ENCODE measurements around the gene WDR5. TPM values are rescaled to one million over a fixed set of nuclear protein-coding genes. Genes with fewer than 3 reads are reported as not detected.

The WDR5 gene
- total and polyA plus RNA-seq, 10 of the 15 experiments (the other 5 are each of a cell fraction or from before 2014, with no cell fraction given) = 1.4 to 43.7 (median 33.2) TPM

DNA sequence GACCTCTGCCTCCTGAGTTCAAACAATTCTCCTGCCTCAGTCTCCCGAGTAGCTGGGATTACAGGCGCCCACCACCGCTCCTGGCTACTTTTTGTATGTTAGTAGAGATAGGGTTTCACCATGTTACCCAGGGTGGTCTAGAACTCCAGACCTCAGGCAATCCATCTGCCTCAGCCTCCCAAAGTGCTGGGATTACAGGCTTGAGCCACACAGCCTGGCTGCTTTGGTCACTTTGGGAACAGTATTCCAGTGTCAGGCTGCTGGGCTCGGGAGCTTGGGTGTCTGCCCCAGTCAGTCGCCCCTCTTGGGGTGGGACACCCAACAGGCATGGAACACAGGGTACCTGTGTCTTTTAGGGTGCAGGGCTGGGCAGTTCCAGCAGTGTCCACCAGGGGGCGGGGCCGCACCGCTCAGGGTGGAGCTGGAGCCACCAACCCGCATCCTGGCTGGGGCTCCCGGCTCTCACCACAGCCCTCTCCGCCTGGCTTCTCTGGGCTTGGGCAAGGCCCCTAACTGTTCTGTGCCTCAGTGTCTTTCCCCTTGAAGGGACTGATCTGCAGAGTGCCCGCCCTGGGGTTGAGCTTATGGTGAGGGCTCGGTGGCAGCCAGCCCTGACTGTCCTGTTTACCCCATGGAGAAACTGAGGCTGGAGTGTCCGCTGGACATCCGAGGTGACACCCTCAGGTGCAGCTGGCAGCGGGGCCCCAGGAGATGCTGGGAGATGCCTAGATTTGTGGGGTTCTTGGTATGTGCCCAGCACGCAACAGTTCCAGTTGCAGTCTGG is 34.8 kb downstream of the WDR5 start (continued):
- TF ChIP-seq, protein P1, sequence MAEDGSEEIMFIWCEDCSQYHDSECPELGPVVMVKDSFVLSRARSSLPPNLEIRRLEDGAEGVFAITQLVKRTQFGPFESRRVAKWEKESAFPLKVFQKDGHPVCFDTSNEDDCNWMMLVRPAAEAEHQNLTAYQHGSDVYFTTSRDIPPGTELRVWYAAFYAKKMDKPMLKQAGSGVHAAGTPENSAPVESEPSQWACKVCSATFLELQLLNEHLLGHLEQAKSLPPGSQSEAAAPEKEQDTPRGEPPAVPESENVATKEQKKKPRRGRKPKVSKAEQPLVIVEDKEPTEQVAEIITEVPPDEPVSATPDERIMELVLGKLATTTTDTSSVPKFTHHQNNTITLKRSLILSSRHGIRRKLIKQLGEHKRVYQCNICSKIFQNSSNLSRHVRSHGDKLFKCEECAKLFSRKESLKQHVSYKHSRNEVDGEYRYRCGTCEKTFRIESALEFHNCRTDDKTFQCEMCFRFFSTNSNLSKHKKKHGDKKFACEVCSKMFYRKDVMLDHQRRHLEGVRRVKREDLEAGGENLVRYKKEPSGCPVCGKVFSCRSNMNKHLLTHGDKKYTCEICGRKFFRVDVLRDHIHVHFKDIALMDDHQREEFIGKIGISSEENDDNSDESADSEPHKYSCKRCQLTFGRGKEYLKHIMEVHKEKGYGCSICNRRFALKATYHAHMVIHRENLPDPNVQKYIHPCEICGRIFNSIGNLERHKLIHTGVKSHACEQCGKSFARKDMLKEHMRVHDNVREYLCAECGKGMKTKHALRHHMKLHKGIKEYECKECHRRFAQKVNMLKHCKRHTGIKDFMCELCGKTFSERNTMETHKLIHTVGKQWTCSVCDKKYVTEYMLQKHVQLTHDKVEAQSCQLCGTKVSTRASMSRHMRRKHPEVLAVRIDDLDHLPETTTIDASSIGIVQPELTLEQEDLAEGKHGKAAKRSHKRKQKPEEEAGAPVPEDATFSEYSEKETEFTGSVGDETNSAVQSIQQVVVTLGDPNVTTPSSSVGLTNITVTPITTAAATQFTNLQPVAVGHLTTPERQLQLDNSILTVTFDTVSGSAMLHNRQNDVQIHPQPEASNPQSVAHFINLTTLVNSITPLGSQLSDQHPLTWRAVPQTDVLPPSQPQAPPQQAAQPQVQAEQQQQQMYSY (CRISPR knock-in tag; IDR thresholded peaks at IDR 0.05) = no peak
- TF ChIP-seq, protein P2, sequence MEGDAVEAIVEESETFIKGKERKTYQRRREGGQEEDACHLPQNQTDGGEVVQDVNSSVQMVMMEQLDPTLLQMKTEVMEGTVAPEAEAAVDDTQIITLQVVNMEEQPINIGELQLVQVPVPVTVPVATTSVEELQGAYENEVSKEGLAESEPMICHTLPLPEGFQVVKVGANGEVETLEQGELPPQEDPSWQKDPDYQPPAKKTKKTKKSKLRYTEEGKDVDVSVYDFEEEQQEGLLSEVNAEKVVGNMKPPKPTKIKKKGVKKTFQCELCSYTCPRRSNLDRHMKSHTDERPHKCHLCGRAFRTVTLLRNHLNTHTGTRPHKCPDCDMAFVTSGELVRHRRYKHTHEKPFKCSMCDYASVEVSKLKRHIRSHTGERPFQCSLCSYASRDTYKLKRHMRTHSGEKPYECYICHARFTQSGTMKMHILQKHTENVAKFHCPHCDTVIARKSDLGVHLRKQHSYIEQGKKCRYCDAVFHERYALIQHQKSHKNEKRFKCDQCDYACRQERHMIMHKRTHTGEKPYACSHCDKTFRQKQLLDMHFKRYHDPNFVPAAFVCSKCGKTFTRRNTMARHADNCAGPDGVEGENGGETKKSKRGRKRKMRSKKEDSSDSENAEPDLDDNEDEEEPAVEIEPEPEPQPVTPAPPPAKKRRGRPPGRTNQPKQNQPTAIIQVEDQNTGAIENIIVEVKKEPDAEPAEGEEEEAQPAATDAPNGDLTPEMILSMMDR (IDR thresholded peaks at IDR 0.05 in 2 of 3, conservative IDR thresholded peaks at IDR 0.05 in 1 of 3; ENCODE audit: control insufficient read depth in 2 of 3, extremely low read depth in 1 of 3, insufficient read depth in 1 of 3, low read depth in 3 of 3, low read length in 3 of 3) = no peak
- no peak for TF ChIP-seq TARDBP (IDR thresholded peaks at IDR 0.05; ENCODE audit: borderline replicate concordance)

Measured in GM12878 (cell line).